Pons (tissue), 1 donor: Measurements from ENCODE around the gene CETN2.
"Not testable (repeated sequence)": the region's sequence is repeated elsewhere in the genome, so short reads cannot be mapped to it uniquely, and the experiment has no call there.

Source experiments
- DNase-seq: peaks from one replicate; pipeline ENCODE4 v3.0.0-alpha.2; 2016; ENCODE audit warnings: low spot score

Gene CETN2

DNA sequence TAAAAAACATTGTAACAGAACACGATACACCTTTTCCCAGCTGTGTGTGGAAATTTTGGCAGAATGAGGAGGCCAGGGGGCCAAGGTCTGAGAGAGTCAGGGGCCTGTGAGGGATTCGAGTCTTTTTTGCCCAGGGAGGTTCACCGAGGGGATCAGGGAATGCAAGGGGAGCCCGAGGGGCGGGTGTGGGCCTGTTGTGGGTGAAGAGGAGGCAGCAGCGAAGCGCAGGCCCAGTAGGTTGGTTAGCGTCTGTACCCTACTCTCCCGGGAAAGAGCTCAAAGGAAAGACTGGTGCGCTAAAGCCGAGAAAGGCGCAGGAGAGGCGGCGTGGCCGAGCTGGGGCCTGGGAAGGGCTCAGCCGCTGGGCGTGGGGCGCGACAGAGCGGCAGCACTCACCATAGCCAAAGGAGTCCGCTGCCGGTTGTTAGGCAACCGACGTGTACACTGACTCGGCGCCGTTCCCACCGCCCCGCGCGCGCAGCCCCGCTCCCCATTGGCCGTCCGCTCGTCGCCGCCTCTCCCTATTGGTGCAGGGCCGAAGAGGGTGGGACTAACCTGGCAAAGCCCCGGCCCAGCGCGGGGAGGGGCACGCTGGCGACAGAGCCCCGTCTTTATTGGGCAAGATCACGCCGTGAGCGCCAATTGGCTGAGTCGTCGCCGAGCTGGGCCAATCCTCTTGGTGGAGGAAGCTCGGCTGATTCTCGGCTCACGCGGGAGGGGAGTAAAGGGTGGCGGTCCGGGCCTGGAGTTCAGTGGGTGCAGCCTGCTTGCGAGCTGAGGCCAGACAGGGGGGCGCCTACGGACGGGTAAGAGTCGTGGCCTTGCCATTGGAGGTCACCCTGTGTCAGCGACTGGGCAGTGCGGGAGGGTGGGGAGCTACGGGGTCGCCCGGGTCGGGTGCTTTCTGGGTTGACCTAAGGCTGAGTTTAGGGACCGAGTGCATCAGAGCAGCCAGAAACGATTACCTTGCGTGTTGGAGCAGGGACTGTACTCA is at the start of gene CETN2, which contains the start of gene NSDHL:
CETN2 (minus strand) TSS at position 446 of the 994 bp plus-strand sequence; CDS start at position 399, 47 bp downstream.
NSDHL (plus strand) TSS at position 752 of the 994 bp plus-strand sequence. CDS start 15,262 bp downstream, outside the sequence.
- DNase-seq, result peak; percentile 93

DNA sequence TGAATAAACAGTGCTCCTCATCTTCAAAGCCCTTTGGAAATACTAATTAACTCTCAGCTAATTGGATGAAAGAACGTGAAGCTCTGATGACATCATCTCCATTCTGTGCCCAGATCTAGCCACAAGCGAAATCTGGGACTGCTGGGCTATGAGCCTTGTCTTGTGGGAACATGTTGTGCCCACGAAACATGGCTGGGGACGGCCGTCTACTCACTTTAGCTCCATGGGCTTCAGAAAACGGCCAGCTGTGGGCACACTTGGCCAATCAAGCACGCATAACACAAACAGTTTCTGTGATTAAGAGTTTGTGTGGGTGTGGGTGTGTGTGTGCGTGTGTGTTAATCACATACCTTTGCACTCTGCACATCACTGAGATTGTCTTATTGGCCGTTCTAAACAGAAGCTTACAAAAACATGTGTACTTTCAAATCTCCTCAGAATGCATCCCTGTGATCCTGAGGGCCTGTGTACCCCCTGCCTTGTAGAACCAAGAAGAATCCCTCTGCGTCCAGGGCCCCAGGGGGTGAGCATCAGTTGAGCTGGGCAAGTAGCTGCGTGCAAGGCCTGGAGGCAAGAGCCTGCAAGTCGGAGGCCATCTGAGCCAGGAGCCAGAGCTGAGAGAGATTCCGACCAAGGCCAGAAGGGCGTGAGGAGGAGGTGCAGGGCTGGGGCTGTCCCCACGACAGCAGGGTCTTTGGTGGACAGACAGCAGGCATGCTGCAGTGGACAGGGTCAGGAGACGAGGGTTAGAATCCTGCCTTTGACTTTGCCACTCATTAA is 48.6 kb upstream of the CETN2 start:
- DNase-seq, result no peak

DNA sequence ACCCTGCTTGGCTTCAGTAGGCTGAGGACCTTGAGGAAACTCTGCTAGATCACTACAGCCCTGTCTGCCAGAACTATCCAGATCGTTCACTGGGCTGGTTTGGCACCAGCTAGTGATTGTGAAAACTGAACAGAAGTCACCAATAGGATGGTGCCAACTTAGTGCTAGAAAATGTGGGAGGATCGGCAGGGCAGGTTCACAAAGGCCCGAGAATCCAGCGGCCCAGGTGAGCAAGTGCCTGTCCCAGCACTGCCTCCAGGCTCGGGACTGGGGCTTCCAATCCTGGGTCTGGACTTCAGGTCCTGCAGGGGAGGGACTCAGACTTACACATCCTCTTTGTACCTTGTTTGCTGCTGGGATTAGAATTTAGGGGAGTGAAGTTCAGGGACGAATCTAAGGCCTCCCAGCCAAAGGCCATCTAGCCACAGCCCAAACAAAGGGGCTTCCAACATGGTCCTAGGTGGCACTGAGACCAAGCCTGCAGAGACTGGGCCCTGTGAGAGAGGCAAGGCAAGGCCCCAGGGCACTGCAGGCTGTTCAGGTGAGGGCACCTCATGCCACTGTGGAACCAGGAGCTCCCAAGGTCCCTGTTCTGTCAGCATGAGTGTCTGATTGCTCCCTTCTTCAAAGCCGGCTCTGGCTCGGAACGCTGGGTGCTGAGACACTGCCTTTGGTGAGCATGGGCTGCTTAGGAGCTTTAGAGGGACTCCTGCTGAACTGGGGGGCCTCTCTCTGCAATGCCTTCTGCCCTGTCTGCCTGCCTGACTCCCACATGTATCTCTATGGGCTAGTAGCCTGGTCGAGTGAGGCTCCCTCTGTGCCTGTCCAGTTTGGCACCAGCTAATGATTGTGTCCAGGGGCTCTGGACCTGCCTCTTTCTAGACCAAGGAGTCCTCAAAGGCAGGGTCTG is 46.6 kb upstream of the CETN2 start:
- no peak for DNase-seq

GRCh38 chrX:152873361-152873760 is 42.8 kb upstream of the CETN2 start:
- DNase-seq, result no peak

GRCh38 chrX:152872522-152872921 is 42.0 kb upstream of the CETN2 start:
- no peak for DNase-seq

- DNase-seq, result no peak
Measured at GRCh38 chrX:152871260-152871659, 40.7 kb upstream of the CETN2 start.

GRCh38 chrX:152869972-152870371 is 39.4 kb upstream of the CETN2 start:
- DNase-seq, result no peak

GRCh38 chrX:152866386-152866785 is 35.8 kb upstream of the CETN2 start:
- DNase-seq, result no peak

DNA sequence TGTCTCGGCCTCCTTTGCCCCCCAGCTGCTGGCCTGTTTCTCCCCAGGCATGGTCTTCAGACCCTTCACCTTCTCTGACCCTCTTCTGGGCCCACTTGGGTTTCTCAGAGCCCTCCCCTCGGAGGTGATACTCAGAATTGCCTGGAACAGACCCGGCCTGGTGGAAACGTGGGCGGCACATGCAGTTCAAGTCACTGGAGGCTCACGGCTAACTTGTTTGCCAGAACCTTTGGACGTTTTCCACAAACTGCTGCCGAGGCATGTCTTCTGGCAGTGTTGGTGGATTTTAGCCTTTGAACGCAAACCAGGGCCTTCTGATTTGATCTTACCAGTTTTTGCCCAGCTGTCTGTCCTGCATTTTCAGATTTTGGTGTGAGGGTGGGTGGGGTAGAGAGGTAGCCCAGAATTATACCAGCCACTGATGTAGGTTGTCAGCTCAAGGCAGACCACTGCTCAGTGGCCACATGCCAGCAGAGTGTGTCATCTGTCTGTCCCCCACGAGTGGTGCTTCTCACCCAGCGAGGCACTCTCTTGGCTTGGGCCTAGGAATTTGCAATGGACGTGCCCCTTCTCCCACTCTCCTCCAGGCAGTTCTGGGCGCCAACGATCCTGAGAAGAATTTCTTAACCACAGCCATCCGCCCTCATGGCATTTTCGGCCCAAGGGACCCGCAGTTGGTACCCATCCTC is 34.8 kb upstream of the CETN2 start:
- no peak for DNase-seq

- no peak for DNase-seq
Measured at GRCh38 chrX:152861826-152862225, 31.3 kb upstream of the CETN2 start.

DNA sequence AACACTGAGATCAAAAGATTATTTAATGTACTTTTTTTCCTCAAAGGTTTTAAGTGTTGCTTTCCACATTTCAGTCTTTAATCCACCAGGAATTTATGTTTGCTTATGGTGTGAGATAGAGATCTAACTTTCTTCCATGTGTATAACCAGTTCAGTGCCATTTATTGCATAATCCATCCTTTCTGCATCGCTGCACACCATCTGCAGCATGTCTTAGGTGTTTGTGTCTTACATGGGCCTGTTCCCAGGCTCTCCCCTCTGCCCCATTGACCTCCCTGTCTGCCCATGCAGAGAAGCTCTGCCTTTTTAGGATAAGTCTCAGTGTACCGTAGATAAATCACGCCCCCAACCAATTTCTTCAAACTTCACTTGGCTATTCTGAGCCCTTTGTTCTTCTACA is 30.6 kb upstream of the CETN2 start:
- DNase-seq, result no peak

- no peak for DNase-seq
Measured at GRCh38 chrX:152853986-152854385, 23.4 kb upstream of the CETN2 start.

DNA sequence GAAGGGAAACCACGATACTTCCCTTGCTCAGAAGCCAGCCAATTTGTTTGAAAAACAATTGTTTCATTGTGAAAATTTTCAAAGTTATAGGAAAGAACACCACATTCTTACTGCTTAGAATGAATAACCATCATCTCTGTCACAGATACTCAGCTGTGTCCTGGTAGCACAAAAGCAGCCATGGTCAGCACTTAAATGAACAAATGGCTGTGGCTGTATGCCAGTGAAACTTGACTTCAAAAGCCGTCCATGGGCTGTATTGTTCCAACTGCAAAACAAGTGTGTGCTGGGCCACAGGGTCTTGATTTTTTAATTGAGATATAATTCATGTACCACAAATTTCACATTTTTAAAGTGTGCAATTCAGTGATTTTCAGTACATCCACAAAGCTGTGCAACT is 19.9 kb upstream of the CETN2 start:
- DNase-seq, result peak; percentile 74

- DNase-seq, result no peak
Measured at GRCh38 chrX:152847281-152847680, 16.7 kb upstream of the CETN2 start.

GRCh38 chrX:152845618-152846240 is 15.2 kb upstream of the CETN2 start:
- DNase-seq, result no peak

DNA sequence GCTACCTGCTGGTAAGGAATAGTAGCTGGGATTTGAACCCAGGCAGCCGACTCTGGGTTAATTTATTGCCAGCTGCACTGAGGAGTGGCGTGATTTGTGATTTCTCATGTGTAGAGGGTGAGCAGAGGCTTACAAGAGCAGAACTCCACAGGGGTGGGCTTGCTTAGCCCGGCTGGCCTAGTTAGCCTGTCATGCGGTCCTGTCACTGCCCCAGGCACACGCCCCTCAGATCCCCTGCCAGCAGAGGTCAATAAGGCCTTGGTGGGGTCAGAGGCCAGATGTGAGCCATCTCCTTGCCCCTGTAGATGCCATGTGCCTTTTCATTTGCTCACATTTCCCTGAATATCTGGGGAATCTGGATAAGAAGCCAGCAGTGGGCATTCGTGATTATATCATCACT is 13.7 kb upstream of the CETN2 start:
- DNase-seq, result no peak

GRCh38 chrX:152843852-152844251 is 13.3 kb upstream of the CETN2 start:
- no peak for DNase-seq

GRCh38 chrX:152842772-152843338 is 12.3 kb upstream of the CETN2 start:
- no peak for DNase-seq

DNA sequence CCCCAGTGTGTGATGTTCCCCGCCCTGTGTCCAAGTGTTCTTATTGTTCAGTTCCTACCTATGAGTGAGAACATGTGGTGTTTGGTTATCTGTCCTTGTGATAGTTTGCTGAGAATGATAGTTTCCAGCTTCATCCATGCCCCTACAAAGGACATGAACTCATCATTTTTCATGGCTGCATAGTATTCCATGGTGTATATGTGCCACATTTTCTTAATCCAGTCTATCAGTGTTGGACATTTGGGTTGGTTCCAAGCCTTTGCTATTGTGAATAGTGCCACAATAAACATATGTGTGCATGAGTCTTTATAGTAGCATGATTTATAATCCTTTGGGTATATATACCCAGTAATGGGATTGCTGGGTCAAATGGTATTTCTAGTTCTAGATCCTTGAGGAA is 4.9 kb upstream of the CETN2 start:
- DNase-seq, result not testable (repeated sequence)

- DNase-seq, result no peak
Measured at GRCh38 chrX:152833378-152833777, 2.8 kb upstream of the CETN2 start.
